ENCODE data around the gene TSPO2.
A peak's percentile ranks its signal among the peaks of the same experiment; 100 is the strongest.

The TSPO2 gene

GRCh38 chr6:41051873-41052272, 9.6 kb downstream of the TSPO2 start:
- DNase-seq, result no peak

GRCh38 chr6:41053041-41053440, 10.8 kb downstream of the TSPO2 start, which contains the start of gene APOBEC2:
Gene APOBEC2 (plus strand): TSS chr6:41053202. CDS start chr6:41053348, 146 bp downstream.
- DNase-seq, result no peak

GRCh38 chr6:41054511-41054910, 12.2 kb downstream of the TSPO2 start:
- DNase-seq, result no peak

GRCh38 chr6:41055149-41055548, 12.9 kb downstream of the TSPO2 start:
- no peak for DNase-seq

GRCh38 chr6:41056768-41057490, 14.7 kb downstream of the TSPO2 start:
- no peak for DNase-seq

DNA sequence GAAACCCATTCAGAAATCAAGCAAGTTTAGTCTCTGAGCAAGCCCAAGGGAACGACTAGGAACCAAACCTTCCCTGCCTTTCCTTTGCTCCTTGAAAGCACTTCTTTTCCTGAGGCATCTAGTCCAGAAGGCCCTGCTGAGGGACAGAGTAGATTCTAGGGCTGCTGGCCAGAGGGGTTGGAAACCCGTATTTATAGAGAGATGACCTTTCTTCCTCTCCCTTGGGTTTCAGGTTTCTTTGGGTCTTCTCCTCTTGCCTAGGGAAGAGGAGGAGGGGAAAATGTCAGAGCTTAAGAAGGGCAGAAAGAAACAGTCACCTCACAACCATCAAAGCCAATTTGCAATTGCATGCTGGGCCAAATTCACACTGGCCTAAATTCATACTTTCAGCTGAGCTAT, 16.5 kb downstream of the TSPO2 start:
- DNase-seq, result no peak

GRCh38 chr6:41059556-41059955, 17.3 kb downstream of the TSPO2 start:
- DNase-seq, result no peak

DNA sequence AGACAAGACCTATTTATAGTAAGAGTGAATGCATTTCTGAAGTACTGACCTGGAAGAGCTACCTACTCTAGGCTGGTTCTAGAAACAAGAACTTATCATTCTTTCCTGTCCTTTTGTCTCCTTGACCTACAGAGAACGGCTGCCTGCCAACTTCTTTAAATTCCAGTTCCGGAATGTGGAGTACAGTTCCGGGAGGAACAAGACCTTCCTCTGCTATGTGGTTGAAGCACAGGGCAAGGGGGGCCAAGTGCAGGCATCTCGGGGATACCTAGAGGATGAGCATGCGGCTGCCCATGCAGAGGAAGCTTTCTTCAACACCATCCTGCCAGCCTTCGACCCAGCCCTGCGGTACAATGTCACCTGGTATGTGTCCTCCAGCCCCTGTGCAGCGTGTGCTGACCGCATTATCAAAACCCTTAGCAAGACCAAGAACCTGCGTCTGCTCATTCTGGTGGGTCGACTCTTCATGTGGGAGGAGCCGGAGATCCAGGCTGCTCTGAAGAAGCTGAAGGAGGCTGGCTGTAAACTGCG, 19.0 kb downstream of the TSPO2 start:
- no peak for DNase-seq

DNA sequence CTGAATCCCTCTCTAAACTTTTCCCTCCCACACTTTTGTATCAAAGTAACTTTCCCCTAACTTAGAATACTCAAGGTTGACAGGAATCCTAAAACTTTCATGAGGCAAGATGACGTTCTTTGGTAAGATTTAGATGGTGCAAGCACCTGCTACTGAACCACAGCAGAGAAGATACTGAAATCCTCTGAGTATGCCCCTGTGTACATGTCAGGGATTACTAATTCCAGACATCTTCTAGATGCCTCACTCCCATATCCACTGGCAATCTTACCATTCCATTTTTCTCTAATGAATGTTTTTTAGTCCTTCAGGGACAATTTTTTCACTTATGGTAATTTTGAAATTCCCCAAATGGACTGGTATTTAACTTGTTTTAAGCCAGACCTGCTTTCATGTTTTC, 19.8 kb downstream of the TSPO2 start:
- no peak for DNase-seq

- no peak for DNase-seq
Measured at GRCh38 chr6:41063884-41064285, 21.6 kb downstream of the TSPO2 start.

DNA sequence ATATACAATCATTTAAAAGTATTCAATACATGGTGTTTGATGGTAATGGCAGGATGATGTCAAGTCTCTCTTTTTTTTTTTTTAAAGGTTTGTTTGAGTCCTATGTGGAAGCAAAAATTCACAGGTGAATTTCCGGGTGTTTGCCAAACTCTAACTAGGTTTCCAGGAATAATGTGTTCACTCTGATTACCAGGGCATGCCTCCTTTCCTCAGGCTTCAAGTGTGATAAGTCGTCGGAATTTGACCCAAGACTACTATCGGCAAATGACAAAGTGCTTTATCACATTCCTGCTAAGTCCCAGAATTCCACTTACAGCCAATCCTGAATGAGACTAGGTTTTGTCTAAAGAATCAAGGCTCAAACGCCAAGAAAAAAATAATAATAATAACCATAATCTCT, 22.6 kb downstream of the TSPO2 start:
- no peak for DNase-seq

DNA sequence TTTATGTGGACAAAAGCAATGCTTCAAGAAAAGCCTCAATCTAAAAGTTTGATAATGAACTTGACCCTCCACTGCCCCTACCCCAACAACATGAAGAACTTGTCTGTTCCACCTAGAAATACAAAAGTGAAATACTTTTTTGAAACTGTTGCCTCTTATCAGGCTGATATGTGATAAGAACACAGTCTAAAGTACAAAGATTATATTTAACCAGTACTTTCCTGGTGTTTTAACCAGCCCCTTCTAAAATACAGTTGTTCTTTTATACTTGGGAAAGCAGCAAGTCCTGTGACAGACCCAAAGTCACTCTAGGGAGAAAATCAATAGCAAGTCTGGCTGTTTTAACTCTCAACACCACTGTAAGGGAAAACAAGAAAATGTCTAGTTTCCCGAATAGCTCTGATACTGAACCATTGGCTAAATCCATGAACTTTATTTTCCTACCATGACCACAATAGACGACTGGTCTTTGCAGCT, 23.3 kb downstream of the TSPO2 start:
- no peak for DNase-seq

DNA sequence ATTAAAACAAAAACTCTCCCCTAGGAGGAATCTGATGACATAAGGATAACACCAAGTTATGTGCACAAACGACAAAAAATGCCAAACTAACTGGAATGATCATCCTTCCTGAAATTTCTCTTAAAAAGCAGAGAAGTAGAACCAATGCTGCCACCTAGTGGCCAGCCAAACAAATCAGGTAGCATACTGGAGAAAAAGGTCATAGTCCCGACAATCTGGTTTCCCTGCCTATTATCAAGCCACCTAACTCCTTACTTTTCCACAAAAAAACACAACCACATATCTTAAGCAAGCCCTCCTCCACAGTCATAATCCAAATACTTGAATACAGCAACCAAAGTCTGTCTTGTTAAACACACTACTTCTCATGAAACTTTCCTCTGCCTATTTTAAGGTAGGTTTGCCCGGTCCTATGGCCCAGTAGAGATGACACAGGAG, 24.6 kb downstream of the TSPO2 start:
- DNase-seq, result peak; percentile 64 to 65

DNA sequence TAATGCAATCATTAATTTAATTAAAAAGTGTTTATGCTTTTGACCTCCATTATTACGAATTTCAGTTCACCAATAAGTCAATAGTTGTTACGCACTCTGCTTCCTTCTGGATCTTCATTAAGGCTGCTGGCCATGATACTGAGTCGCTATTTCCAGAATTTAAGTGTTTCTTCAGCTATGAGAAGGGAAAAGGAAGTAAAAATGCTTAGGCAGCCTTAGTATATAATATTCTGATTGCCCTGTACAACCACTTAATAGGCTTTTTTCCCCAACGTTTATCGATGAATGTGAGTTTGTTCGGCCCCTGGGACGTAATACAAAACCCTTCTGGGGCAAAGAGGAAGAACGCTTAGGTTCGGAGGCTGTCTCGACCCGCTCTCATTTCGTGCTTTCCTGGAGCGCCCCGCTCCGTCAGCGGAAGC, 29.2 kb downstream of the TSPO2 start:
- no peak for DNase-seq

- peak; percentile 100 for DNase-seq
Measured at GRCh38 chr6:41071923-41072835, 29.9 kb downstream of the TSPO2 start, which contains the start of gene OARD1. Gene OARD1 (minus strand): TSS chr6:41072356. CDS start chr6:41071634, 722 bp downstream.

DNA sequence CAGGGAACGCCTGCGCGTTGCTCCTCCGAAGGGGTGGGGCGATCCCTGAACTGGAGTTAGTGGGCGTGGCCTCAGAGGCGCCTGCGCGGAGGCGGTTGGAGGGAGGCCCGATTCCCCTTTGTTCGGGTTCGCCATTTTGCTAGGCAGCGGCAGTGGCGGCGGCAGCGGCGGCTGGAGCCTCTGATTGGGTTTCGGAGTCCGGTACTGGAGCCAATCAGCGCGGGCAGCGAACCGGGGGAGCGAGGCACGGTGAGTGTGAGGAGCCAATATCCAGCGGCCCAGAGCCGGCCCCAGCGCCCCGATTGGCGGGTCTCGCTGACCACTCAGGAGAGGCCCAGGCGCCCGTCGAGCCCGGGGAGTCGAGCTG, 30.6 kb downstream of the TSPO2 start, which contains the start of gene NFYA:
Gene NFYA (plus strand): TSS at position 139 of the 367 bp plus-strand sequence. CDS start 6,116 bp downstream, outside the sequence.
- DNase-seq, result no peak

- DNase-seq, result peak; percentile 88 to 89
Measured at GRCh38 chr6:41073203-41073967, 31.1 kb downstream of the TSPO2 start.

GRCh38 chr6:41073968-41074691, 31.9 kb downstream of the TSPO2 start:
- peak; percentile 20 to 67 for DNase-seq

GRCh38 chr6:41074692-41075436, 32.6 kb downstream of the TSPO2 start:
- no peak for DNase-seq

- DNase-seq, result no peak
Measured at GRCh38 chr6:41075651-41076626, 33.7 kb downstream of the TSPO2 start.

Data from CD4-positive, alpha-beta T cell treated with Interleukin-4 for 1 hour (primary cell).